ENCODE measurements around the gene ONECUT2.

Gene ONECUT2

GRCh38 chr18:57435846-57436190, 644 bp downstream of the ONECUT2 start:
- Mint-ChIP-seq H3K36me3 (ENCODE audit: insufficient read depth) (no peaks in the 10 kb centered on the region), H3K4me1 (ENCODE audit: low read depth in 2 of 2) (peaks cover 19 to 20% of the 10 kb centered on the region in 2 donors), H3K27ac (no peak overlapping the region), H3K27me3 (peaks cover 79 to 90% of the 10 kb centered on the region in 2 donors), H3K9me3 (no peaks in the 10 kb centered on the region), H3K4me3 (peak overlapping the region; percentile 49 to 59)
- DNase-seq: no peak
- no peak for ATAC-seq (replicated peaks)

GRCh38 chr18:57436191-57436964, 1.2 kb downstream of the ONECUT2 start:
- H3K27me3 Mint-ChIP-seq: peaks cover 76 to 90% of the 10 kb centered on the region in 2 donors
- ATAC-seq (replicated peaks) (no peak), DNase-seq (no peak)
- no peak overlapping the region for H3K27ac Mint-ChIP-seq
- no peaks in the 10 kb centered on the region for H3K9me3 Mint-ChIP-seq
- peak overlapping the region; percentile 49 to 59 for H3K4me3 Mint-ChIP-seq
- peaks cover 3% of the 10 kb centered on the region for H3K36me3 Mint-ChIP-seq (ENCODE audit: insufficient read depth)
- H3K4me1 Mint-ChIP-seq (ENCODE audit: low read depth in 2 of 2): peaks cover 20% of the 10 kb centered on the region in 2 donors

GRCh38 chr18:57436965-57437333, 1.8 kb downstream of the ONECUT2 start:
- Mint-ChIP-seq H3K27me3 (peaks cover 75 to 90% of the 10 kb centered on the region in 2 donors), H3K4me1 (ENCODE audit: low read depth in 2 of 2) (peaks cover 20 to 23% of the 10 kb centered on the region in 2 donors), H3K9me3 (peaks cover 0 to 2% of the 10 kb centered on the region in 2 donors), H3K4me3 (peak overlapping the region; percentile 43 to 59), H3K36me3 (ENCODE audit: insufficient read depth) (peaks cover 3% of the 10 kb centered on the region), H3K27ac (no peak overlapping the region)
- ATAC-seq (replicated peaks) (no peak), DNase-seq (no peak)

- ATAC-seq (replicated peaks): no peak
- peak overlapping the region; percentile 43 to 59 for H3K4me3 Mint-ChIP-seq
- DNase-seq: no peak
- H3K27ac Mint-ChIP-seq: no peak overlapping the region
- H3K4me1 Mint-ChIP-seq (ENCODE audit: low read depth in 2 of 2): peaks cover 20 to 23% of the 10 kb centered on the region in 2 donors
- peaks cover 3% of the 10 kb centered on the region for H3K36me3 Mint-ChIP-seq (ENCODE audit: insufficient read depth)
- peaks cover 0 to 2% of the 10 kb centered on the region in 2 donors for H3K9me3 Mint-ChIP-seq
- H3K27me3 Mint-ChIP-seq: peaks cover 74 to 90% of the 10 kb centered on the region in 2 donors
Measured at GRCh38 chr18:57437402-57437765, 2.2 kb downstream of the ONECUT2 start.

- DNase-seq (no peak), ATAC-seq (replicated peaks) (no peak)
- H3K36me3 Mint-ChIP-seq (ENCODE audit: insufficient read depth): peaks cover 3% of the 10 kb centered on the region
- H3K27ac Mint-ChIP-seq: no peak overlapping the region
- H3K4me3 Mint-ChIP-seq: peak overlapping the region; percentile 43 to 59
- peaks cover 75 to 90% of the 10 kb centered on the region in 2 donors for H3K27me3 Mint-ChIP-seq
- peaks cover 20 to 23% of the 10 kb centered on the region in 2 donors for H3K4me1 Mint-ChIP-seq (ENCODE audit: low read depth in 2 of 2)
- H3K9me3 Mint-ChIP-seq: peaks cover 0 to 2% of the 10 kb centered on the region in 2 donors
Measured at GRCh38 chr18:57437766-57438671, 2.8 kb downstream of the ONECUT2 start.

- Mint-ChIP-seq H3K36me3 (ENCODE audit: insufficient read depth) (peaks cover 3% of the 10 kb centered on the region), H3K27ac (no peak overlapping the region), H3K4me1 (ENCODE audit: low read depth in 2 of 2) (peaks cover 19 to 23% of the 10 kb centered on the region in 2 donors), H3K27me3 (peaks cover 75 to 90% of the 10 kb centered on the region in 2 donors), H3K9me3 (peaks cover 0 to 2% of the 10 kb centered on the region in 2 donors), H3K4me3 (peak overlapping the region; percentile 4 to 59)
- ATAC-seq (replicated peaks) (no peak), DNase-seq (no peak)
Measured at GRCh38 chr18:57438743-57439608, 3.8 kb downstream of the ONECUT2 start.

GRCh38 chr18:57439609-57439968, 4.4 kb downstream of the ONECUT2 start:
- peaks cover 12 to 20% of the 10 kb centered on the region in 2 donors for H3K4me1 Mint-ChIP-seq (ENCODE audit: low read depth in 2 of 2)
- H3K36me3 Mint-ChIP-seq (ENCODE audit: insufficient read depth): peaks cover 3% of the 10 kb centered on the region
- H3K27ac Mint-ChIP-seq: no peak overlapping the region

GRCh38 chr18:57439985-57440330, 4.8 kb downstream of the ONECUT2 start:
- Mint-ChIP-seq H3K4me3 (no peak overlapping the region), H3K4me1 (ENCODE audit: low read depth in 2 of 2) (peaks cover 10 to 19% of the 10 kb centered on the region in 2 donors)

More at GRCh38 chr18:57439609-57439968, 4.4 kb downstream of the ONECUT2 start:
- no peak for ATAC-seq (replicated peaks)
- no peak for DNase-seq
- peaks cover 0 to 2% of the 10 kb centered on the region in 2 donors for H3K9me3 Mint-ChIP-seq
- H3K27me3 Mint-ChIP-seq: peaks cover 75 to 90% of the 10 kb centered on the region in 2 donors
- H3K4me3 Mint-ChIP-seq: no peak overlapping the region

GRCh38 chr18:57440331-57441070, 5.3 kb downstream of the ONECUT2 start:
- no peak for ATAC-seq (replicated peaks)
- Mint-ChIP-seq H3K4me3 (no peak overlapping the region), H3K27me3 (peaks cover 75 to 97% of the 10 kb centered on the region in 2 donors), H3K9me3 (peaks cover 0 to 2% of the 10 kb centered on the region in 2 donors), H3K4me1 (ENCODE audit: low read depth in 2 of 2) (peaks cover 10 to 19% of the 10 kb centered on the region in 2 donors), H3K36me3 (ENCODE audit: insufficient read depth) (peaks cover 3% of the 10 kb centered on the region), H3K27ac (no peak overlapping the region)
- no peak for DNase-seq

More at GRCh38 chr18:57439985-57440330, 4.8 kb downstream of the ONECUT2 start:
- Mint-ChIP-seq H3K27me3 (peaks cover 75 to 91% of the 10 kb centered on the region in 2 donors), H3K9me3 (peaks cover 0 to 2% of the 10 kb centered on the region in 2 donors), H3K27ac (no peak overlapping the region), H3K36me3 (ENCODE audit: insufficient read depth) (peaks cover 3% of the 10 kb centered on the region)
- DNase-seq (no peak), ATAC-seq (replicated peaks) (no peak)

- Mint-ChIP-seq H3K27me3 (peaks cover 77 to 98% of the 10 kb centered on the region in 2 donors), H3K36me3 (ENCODE audit: insufficient read depth) (peaks cover 3% of the 10 kb centered on the region), H3K27ac (no peak overlapping the region), H3K4me3 (peak overlapping the region in 1 of 2 donors; percentile 54), H3K9me3 (peaks cover 0 to 2% of the 10 kb centered on the region in 2 donors), H3K4me1 (ENCODE audit: low read depth in 2 of 2) (peaks cover 10 to 16% of the 10 kb centered on the region in 2 donors)
- no peak for ATAC-seq (replicated peaks)
- DNase-seq: no peak
Measured at GRCh38 chr18:57441071-57441794, 6.1 kb downstream of the ONECUT2 start.

GRCh38 chr18:57443247-57443646, 8.1 kb downstream of the ONECUT2 start:
- peaks cover 70 to 92% of the 10 kb centered on the region in 2 donors for H3K27me3 Mint-ChIP-seq
- no peak for ATAC-seq (replicated peaks)
- H3K9me3 Mint-ChIP-seq: peaks cover 0 to 2% of the 10 kb centered on the region in 2 donors
- H3K36me3 Mint-ChIP-seq (ENCODE audit: insufficient read depth): peaks cover 3% of the 10 kb centered on the region
- H3K4me3 Mint-ChIP-seq: no peak overlapping the region
- no peak for DNase-seq
- no peak overlapping the region for H3K27ac Mint-ChIP-seq
- peaks cover 3 to 10% of the 10 kb centered on the region in 2 donors for H3K4me1 Mint-ChIP-seq (ENCODE audit: low read depth in 2 of 2)

GRCh38 chr18:57443702-57444101, 8.5 kb downstream of the ONECUT2 start:
- peaks cover under 1 to 8% of the 10 kb centered on the region in 2 donors for H3K4me1 Mint-ChIP-seq (ENCODE audit: low read depth in 2 of 2)
- H3K36me3 Mint-ChIP-seq (ENCODE audit: insufficient read depth): peaks cover 3% of the 10 kb centered on the region
- no peak overlapping the region for H3K4me3 Mint-ChIP-seq
- peaks cover 65 to 87% of the 10 kb centered on the region in 2 donors for H3K27me3 Mint-ChIP-seq
- peaks cover 0 to 2% of the 10 kb centered on the region in 2 donors for H3K9me3 Mint-ChIP-seq
- DNase-seq (no peak), ATAC-seq (replicated peaks) (no peak)
- no peak overlapping the region for H3K27ac Mint-ChIP-seq

All from effector memory CD8-positive, alpha-beta T cell (primary cell).